Astrocyte (in vitro differentiated cells and primary cell): ENCODE measurements around the gene CACNA1B. TPM values are rescaled to one million over a fixed set of nuclear protein-coding genes. Genes with fewer than 3 reads are reported as not detected.

ENCODE experiments used
- DNase-seq: peaks from one replicate; pipeline ENCODE4 v3.0.0-alpha.2; 2010; ENCODE audit warnings: low read depth
- FAIRE-seq: peaks from 2 replicates; lab custom pipeline; 2011; peaks lifted over from hg19 to GRCh38; lab: Jason Lieb, UNC
- H2AFZ ChIP-seq: 2 replicates; pipeline ENCODE4 v1.6.0; 2012; ENCODE audit warnings: low read depth, low read length, inconsistent platforms
- H3K27ac ChIP-seq: 2 replicates; pipeline ENCODE4 v1.5.1; 2011; ENCODE audit warnings: low read depth, low read length, inconsistent platforms
- H3K27me3 ChIP-seq: 2 replicates; pipeline ENCODE4 v1.6.0; 2011; ENCODE audit warnings: low read length, inconsistent platforms; ENCODE audit not compliant: insufficient read depth
- H3K36me3 ChIP-seq: 2 replicates; pipeline ENCODE4 v1.5.1; 2011; ENCODE audit warnings: low read length, inconsistent platforms; ENCODE audit not compliant: insufficient read depth
- H3K4me1 ChIP-seq: 2 replicates; pipeline ENCODE4 v1.5.1; 2011; ENCODE audit warnings: low read length, inconsistent platforms; ENCODE audit not compliant: insufficient read depth
- H3K4me2 ChIP-seq: 2 replicates; pipeline ENCODE4 v1.6.0; 2012; ENCODE audit warnings: low read length, inconsistent platforms
- H3K4me3 ChIP-seq: 2 replicates; pipeline ENCODE4 v1.5.1; 2011; ENCODE audit warnings: low read depth, mild to moderate bottlenecking, low read length, inconsistent platforms; ENCODE audit not compliant: insufficient read depth
- H3K79me2 ChIP-seq: 2 replicates; pipeline ENCODE4 v1.6.0; 2012; ENCODE audit warnings: mild to moderate bottlenecking, low read length, inconsistent platforms; ENCODE audit not compliant: insufficient read depth
- H3K9ac ChIP-seq: 2 replicates; pipeline ENCODE4 v1.6.0; 2012; ENCODE audit warnings: mild to moderate bottlenecking, low read length, inconsistent platforms
- H3K9me3 ChIP-seq: 2 replicates; pipeline ENCODE4 v1.5.1; 2012; ENCODE audit warnings: low read depth, mild to moderate bottlenecking, low read length, inconsistent platforms; ENCODE audit not compliant: insufficient read depth
- H4K20me1 ChIP-seq: 2 replicates; pipeline ENCODE4 v1.6.0; 2012; ENCODE audit warnings: low read length, inconsistent platforms; ENCODE audit not compliant: insufficient read depth
- H3K27ac Mint-ChIP-seq: one replicate; pipeline ENCODE4 v1.8.0; 2021; ENCODE audit warnings: mild to moderate bottlenecking, mixed read lengths; ENCODE audit not compliant: unreplicated experiment
- H3K27me3 Mint-ChIP-seq: one replicate; pipeline ENCODE4 v1.8.0; 2021; ENCODE audit warnings: low read depth, mixed read lengths; ENCODE audit not compliant: unreplicated experiment
- H3K36me3 Mint-ChIP-seq: one replicate; pipeline ENCODE4 v1.8.0; 2021; ENCODE audit warnings: low read depth, mixed read lengths; ENCODE audit not compliant: unreplicated experiment
- H3K4me1 Mint-ChIP-seq: one replicate; pipeline ENCODE4 v1.8.0; 2021; ENCODE audit warnings: low read depth, mixed read lengths; ENCODE audit not compliant: unreplicated experiment
- H3K4me3 Mint-ChIP-seq: one replicate; pipeline ENCODE4 v1.8.0; 2021; ENCODE audit warnings: mild to moderate bottlenecking, moderate library complexity, mixed read lengths; ENCODE audit not compliant: unreplicated experiment
- H3K9me3 Mint-ChIP-seq: one replicate; pipeline ENCODE4 v1.8.0; 2021; ENCODE audit warnings: mild to moderate bottlenecking, mixed read lengths; ENCODE audit not compliant: unreplicated experiment
- EZH2 ChIP-seq: IDR thresholded peaks from 2 replicates; pipeline ENCODE4 v1.6.1; 2012; ENCODE audit warnings: mild to moderate bottlenecking, low read length, inconsistent platforms; ENCODE audit not compliant: insufficient read depth
- total RNA-seq: library from RNA; stranded (reverse); gene quantifications from 2 replicates; pipeline ENCODE4 v1.2.1, GENCODE V29; 2021
- TF ChIP-seq, protein P1 (sequence below): IDR thresholded peaks from 2 replicates; pipeline ENCODE4 v1.5.1; 2011; ENCODE audit warnings: low read depth, mild to moderate bottlenecking, inconsistent platforms, low read length, moderate library complexity; ENCODE audit not compliant: insufficient read depth

CACNA1B gene
- total RNA-seq, 1 donor from 2014 or later, result 3.1 TPM

DNA sequence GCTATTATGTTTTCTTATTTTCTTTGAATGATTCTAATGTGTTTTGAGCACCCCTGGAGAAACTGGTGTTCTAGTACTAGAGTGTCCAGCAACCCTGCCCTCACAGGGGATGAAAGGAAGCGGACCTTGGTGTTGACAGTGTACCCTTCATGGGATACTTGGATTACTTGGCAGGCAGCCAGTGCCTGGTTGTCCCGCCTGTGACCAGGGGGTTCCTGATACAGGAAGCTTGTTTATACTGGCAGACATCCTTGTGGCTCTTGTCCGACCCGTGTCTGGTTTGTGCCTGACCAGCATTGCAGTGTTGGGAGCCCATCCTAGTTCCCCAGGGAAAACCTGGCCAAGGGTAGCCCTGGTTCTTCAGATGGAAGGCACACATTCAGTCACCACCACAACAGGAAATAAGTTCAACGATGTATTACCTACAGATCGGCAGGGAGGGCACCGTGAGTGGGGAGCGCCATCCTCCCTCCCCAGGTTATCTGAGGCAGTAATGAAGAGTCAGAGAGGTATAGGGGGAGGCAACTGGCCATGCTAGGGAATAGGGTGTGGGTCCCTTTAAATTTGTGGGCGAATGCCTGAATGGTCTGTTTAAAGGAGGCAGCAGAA is 47.3 kb downstream of the CACNA1B start:
- Histone ChIP-seq H3K4me3 (no peak overlapping the region), H3K4me2 (no peak overlapping the region), H3K79me2 (no peaks in the 10 kb centered on the region), H2AFZ (no peak overlapping the region), H3K36me3 (no peaks in the 10 kb centered on the region), H3K4me1 (no peaks in the 10 kb centered on the region), H3K9me3 (peaks cover 3% of the 10 kb centered on the region), H3K27ac (no peak overlapping the region), H4K20me1 (no peaks in the 10 kb centered on the region), H3K9ac (no peak overlapping the region), H3K27me3 (no peaks in the 10 kb centered on the region)
- DNase-seq (no peak), FAIRE-seq (no peak)
- H3K4me3 Mint-ChIP-seq, result no peak overlapping the region
- TF ChIP-seq, protein P1, sequence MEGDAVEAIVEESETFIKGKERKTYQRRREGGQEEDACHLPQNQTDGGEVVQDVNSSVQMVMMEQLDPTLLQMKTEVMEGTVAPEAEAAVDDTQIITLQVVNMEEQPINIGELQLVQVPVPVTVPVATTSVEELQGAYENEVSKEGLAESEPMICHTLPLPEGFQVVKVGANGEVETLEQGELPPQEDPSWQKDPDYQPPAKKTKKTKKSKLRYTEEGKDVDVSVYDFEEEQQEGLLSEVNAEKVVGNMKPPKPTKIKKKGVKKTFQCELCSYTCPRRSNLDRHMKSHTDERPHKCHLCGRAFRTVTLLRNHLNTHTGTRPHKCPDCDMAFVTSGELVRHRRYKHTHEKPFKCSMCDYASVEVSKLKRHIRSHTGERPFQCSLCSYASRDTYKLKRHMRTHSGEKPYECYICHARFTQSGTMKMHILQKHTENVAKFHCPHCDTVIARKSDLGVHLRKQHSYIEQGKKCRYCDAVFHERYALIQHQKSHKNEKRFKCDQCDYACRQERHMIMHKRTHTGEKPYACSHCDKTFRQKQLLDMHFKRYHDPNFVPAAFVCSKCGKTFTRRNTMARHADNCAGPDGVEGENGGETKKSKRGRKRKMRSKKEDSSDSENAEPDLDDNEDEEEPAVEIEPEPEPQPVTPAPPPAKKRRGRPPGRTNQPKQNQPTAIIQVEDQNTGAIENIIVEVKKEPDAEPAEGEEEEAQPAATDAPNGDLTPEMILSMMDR, result no peak
- no peak for TF ChIP-seq EZH2
- H3K4me1 Mint-ChIP-seq, result no peaks in the 10 kb centered on the region
- H3K27me3 Mint-ChIP-seq, result no peaks in the 10 kb centered on the region
- H3K27ac Mint-ChIP-seq, result no peak overlapping the region
- peaks cover 11% of the 10 kb centered on the region for H3K9me3 Mint-ChIP-seq
- H3K36me3 Mint-ChIP-seq, result peaks cover 7% of the 10 kb centered on the region

DNA sequence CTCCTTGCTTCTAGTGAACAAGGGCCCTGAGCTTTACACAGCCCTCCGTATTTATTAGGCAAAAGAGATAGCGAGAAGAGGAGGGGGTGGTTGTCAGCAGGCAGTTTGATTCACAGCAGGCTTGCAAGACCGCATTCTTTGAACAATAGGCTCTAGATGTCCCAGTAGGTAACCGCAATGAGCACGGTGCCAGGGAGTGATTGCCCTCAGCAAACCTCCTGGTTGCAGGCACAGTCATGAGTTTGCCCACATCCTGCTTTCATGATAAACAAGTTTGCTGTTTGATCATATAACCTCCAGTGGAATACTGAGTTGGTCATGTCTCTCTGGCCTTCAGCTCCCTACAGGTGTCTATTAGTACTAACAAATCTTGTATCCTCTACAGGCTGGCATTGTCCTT is 66.1 kb downstream of the CACNA1B start:
- FAIRE-seq, result no peak
- no peak overlapping the region for H3K27ac Mint-ChIP-seq

DNA sequence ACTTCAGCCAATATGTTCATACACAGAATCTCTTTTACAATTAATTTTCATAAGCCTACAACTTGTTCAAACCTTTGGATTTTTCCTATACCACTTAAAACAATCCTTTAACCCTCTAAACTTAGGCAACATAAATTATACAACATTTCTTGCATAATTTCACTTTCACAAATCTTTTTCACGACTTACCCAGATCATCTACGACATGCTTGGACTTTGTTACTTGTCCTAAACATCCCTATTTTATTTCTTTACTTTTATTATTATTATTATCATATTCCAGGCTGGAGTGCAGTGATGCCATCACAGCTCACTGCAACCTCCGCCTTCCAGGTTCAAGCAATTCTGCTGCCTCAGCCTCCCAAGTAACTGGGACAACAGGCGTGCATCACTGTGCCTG is 68.0 kb downstream of the CACNA1B start:
- Mint-ChIP-seq H3K27ac (no peak overlapping the region), H3K4me3 (no peak overlapping the region), H3K9me3 (peaks cover 31% of the 10 kb centered on the region), H3K27me3 (peaks cover 3% of the 10 kb centered on the region), H3K4me1 (no peaks in the 10 kb centered on the region), H3K36me3 (peaks cover 9% of the 10 kb centered on the region)
- no peak for DNase-seq
- H3K27me3 ChIP-seq, result no peaks in the 10 kb centered on the region
- no peak overlapping the region for H3K9ac ChIP-seq
- H3K4me3 ChIP-seq, result no peak overlapping the region
- no peak for TF ChIP-seq EZH2
- TF ChIP-seq, protein P1, result no peak
- H3K79me2 ChIP-seq, result no peaks in the 10 kb centered on the region
- no peaks in the 10 kb centered on the region for H3K36me3 ChIP-seq
- H3K27ac ChIP-seq, result no peak overlapping the region
- H3K9me3 ChIP-seq, result peaks cover 20% of the 10 kb centered on the region
- H3K4me1 ChIP-seq, result no peaks in the 10 kb centered on the region
- FAIRE-seq, result no peak
- H2AFZ ChIP-seq, result no peak overlapping the region
- no peak overlapping the region for H3K4me2 ChIP-seq
- H4K20me1 ChIP-seq, result no peaks in the 10 kb centered on the region

More for the DNA sequence above, 66.1 kb downstream of the CACNA1B start:
- DNase-seq, result no peak
- no peak overlapping the region for H3K27ac ChIP-seq
- H3K27me3 ChIP-seq, result no peaks in the 10 kb centered on the region
- H4K20me1 ChIP-seq, result no peaks in the 10 kb centered on the region
- Mint-ChIP-seq H3K36me3 (peaks cover 12% of the 10 kb centered on the region), H3K27me3 (no peaks in the 10 kb centered on the region), H3K4me3 (no peak overlapping the region), H3K9me3 (peaks cover 33% of the 10 kb centered on the region), H3K4me1 (no peaks in the 10 kb centered on the region)
- TF ChIP-seq, protein P1, result no peak
- TF ChIP-seq EZH2, result no peak
- no peaks in the 10 kb centered on the region for H3K36me3 ChIP-seq
- H3K4me3 ChIP-seq, result no peak overlapping the region
- H3K9me3 ChIP-seq, result peaks cover 11% of the 10 kb centered on the region
- no peaks in the 10 kb centered on the region for H3K4me1 ChIP-seq
- H3K9ac ChIP-seq, result no peak overlapping the region
- no peak overlapping the region for H2AFZ ChIP-seq
- no peaks in the 10 kb centered on the region for H3K79me2 ChIP-seq
- H3K4me2 ChIP-seq, result no peak overlapping the region
